Stimulated activated CD4-positive, alpha-beta T cell treated with anti-CD3 and anti-CD28 coated beads, Interleukin-15, amount 100 ng/mL, for 24 hours (primary cell): ENCODE data around the gene GTF2H1.
A peak's percentile ranks its signal among the peaks of the same experiment; 100 is the strongest.

ENCODE experiments used
- DNase-seq: peaks from one replicate; pipeline ENCODE4 v3.0.0-alpha.2; 2020

Gene GTF2H1

DNA sequence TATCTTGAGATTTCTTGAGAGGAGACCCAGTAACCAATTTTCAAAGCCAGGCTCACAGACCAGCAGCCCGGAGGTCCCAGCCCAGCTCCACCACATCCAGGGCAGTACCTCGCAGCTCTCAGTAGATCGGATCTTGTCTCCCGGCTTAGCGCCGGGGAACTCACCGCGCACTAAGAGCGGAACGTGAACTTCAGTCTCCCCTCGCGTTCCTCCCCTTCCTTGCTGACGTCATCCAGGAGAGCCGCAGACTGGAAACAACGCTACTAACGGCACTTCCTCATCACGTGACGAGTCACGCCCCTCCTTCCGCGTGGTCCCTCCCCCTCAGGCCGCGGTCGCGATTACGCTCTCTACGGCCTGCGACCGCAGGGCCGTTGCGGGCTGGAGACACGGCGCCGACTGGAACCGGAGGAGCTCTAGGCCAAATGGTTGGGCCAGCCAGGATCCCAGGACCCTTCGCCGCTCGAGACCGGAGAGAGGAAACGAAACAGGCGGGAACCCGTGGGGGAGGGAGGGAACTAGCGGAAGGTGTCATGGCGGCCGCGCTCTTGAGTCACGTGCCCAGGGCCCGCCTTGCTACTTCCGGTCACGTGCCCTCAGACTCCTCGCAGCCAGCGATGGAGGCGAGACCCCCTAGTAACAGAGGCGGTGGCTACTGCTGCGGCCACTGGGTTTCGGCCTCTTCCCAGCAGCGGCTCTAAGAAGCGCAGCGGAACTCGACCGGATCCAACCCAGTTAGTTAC lies at the start of gene GTF2H1, which contains the start of gene HPS5:
TSS of gene GTF2H1 (plus strand) at position 599 of the 743 bp plus-strand sequence. CDS start 10,508 bp downstream, outside the sequence.
TSS of gene HPS5 (minus strand) at position 172 of the 743 bp plus-strand sequence. CDS start 4,282 bp downstream, outside the sequence.
- DNase-seq = peak; percentile 95

DNA sequence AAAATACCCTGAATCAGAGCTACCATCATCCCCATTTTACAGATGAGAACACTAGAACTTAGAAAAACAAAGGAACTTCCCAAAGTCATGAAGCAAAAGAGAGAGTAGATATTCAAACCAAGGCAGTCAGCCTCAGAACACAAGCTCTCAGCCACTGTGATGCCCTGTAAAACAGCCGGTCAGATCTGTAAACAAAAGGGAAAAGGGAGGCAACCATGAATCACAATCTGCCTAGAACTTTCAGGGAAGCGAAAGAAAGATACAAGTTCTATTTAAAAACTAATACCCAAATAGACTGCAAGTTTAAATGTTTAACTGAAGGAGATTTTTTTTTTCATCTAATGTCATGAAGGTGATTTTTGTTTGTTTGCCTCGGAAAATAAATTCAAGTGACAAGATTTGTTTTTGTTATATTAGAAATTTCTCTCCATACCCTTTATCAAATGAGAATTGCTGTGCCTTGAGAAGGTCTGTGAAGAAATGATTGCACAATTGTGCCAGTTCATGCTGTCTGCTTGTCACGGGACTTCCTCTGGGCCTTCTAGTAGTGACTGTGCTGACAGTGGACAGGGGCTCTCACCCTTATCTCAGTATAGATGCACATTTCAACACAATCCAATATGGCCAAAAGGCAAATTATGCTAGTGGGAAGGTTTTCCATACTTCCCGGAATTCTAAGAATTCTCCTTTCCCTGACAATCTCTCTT lies 44.6 kb upstream of the GTF2H1 start:
- DNase-seq = no peak

DNA sequence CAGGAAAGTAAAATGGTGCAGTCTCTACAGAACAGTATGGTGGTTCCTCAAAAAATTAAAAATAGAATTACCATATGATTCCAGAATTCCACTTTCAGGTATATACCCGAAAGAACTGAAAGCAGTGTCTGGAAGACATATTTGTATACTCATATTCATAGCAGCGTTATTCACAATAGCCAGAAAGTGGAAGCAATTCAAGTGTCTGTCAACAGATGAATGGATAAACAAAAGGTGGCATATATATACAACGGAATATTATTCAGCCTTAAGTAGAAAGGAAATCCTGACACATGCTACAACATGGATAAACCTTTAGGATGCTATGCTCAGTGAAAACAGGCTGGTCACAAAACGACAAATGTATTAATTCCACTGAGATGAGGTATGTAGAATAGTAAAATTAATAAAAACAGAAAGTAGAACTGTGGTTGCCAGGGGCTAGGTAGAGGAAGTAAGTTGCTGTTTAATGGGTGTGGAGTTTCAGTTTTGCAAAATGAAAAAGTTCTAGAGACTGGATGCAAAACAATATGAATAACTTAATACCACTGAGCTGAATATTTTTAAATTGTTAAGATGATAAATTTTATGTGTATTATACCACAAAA lies 41.8 kb upstream of the GTF2H1 start:
- DNase-seq = no peak

DNA sequence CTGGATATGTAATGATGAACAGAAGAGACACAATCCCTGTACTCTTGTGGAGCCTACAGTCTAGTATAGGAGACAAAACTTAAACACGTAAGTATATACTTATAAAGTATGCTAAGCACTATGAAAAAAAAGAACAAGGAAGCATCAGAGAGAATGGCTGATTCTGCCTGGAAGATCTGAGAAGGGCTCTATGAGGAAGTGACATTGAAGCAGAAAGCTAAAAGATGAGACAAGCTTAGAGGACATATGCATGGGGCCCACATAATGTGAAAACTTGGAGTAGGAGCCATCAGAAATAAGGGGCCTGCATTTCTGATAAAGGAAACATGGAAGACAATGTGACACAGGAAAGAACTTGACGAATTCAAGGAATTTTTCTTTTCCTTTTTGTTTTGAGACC lies 39.7 kb upstream of the GTF2H1 start:
- DNase-seq = no peak

DNA sequence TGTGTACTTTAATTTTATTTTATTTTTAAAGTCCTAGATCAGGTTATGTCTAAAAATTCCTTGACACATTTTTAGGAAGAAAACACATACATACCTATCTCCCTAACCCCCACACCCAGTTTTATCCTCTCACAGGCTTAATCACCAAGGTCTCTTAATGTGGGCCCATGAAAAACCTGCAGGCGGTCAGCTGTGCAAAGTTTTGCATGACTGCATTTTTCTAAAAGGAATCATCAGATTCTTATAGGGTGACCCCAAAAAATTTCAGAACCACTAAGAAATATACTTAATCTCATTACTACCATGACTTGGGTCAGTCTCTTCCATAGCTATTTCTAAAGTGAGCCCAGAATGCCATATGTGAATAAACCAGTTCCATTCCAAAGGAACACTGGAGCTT lies 36.5 kb upstream of the GTF2H1 start:
- no peak for DNase-seq

DNA sequence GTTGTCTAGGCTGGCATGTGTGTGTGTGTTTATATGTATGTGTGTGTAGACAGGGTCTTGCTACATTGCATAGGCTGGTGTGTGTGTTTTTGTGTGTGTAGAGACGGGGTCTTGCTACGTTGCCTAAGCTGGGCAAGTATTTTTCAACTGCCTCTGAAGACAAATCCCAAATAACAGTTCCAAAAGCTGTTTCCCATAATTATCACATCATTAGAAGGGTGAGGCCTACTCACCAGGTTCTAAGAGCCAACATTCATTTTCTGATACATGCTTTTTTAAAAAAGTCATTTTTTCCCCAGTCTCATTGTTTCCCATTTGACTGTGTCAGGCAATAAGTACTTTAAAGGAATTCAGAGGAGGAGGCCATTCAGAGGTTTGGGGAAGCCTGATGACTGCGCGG lies 33.5 kb upstream of the GTF2H1 start:
- no peak for DNase-seq

DNA sequence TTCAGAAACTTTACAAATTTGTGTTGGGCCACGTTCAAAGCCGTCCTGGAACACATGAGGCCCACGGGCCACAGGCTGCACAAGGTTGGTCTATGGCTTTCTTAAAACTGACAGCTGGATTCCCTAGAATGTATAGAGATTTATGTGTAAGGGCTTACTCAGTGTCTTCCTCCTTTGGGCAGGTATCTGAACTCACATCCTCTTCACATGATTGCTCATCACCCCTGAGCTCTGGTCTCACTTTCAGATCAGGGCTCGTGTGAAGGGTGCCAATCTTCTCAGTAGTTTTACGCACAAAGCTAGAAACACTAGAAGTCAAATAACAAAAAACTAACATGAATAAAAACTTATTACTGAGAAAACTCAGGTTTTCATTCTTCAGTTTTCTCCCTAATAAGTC lies 27.5 kb upstream of the GTF2H1 start:
- no peak for DNase-seq

DNA sequence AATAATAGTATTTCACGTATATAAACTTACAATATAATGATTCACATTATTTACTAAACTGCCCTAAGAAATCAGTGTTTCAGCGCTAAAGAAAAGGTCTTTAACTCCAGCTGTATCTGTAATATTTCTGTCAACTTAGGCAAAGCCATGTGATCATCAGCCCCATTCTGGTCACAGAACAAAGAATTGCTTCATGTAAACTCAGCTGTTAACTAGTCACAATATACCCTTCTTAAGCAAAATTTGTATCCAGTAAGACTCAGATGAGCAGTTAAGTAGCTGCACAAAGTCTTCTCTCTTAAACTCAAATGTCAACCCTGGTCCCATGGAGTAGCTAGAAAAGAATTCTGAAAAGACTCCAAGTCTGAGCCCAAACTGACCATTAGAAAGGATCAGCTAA lies 27.1 kb upstream of the GTF2H1 start:
- no peak for DNase-seq

DNA sequence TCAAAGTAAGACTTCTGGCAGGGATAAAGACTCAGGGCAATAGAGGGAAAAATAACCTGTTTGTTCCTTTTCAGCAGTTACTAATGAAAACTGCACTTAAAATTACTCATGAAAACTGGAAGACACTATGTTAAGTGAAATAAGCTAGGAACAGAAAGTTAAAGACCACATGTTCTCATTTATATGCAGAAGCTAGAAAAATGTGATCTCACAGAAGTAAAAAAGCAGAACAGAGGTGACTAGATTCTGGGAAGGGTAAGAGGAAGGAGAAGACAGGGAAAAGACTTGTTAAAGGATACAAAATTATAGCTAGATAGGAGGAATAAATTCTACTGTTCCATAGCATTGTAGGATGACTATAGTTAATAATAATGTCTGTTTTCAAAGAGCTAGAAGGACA lies 22.6 kb upstream of the GTF2H1 start:
- no peak for DNase-seq

DNA sequence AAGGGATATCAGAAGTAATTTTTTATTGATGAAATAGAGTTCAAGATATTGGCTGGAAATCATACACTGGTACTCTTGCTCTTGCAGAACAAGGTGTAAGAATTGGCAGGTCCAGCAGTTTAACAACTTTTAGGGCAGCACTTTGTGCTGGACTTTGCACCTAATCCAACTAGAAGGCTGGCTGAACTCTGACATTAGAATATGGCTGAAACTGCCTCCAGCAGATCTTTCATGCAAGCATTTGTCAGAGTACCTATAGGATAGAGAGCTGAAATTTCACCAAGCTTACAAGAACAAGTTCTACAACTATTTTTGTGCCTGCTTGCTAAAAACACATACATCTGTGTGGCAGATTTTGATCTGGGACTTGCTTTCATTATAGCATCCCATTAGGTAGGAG lies 17.6 kb upstream of the GTF2H1 start:
- DNase-seq = no peak

DNA sequence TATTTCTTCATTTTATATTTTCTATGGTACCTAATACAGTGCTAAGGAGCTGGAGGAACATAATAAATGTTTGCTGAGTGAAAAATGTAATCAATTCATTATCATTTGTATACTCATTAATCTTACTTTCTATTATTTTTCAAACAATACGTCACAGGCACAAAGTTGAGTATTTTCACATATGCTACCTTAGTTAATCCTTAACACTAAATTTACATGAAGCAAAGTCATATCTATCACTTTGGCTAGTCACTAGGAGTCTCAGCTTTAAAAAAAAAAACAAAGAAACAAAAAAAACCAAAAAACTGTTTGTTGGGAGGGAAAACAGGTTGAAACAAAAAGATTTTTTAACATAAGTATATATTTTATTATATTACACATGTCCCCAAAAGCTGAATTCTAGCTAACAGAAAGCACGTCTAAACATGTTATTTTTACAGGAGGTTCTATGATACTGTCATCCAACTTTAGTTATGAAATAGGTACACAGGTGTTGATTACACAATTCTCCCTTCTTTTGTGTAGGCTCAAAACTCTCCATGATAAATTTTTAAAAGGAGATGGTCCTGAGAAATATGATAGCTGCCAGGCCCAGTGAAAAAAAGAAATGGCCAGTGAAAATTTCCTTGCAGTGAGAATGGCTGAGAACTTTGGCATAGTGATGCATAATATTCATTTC lies 14.8 kb upstream of the GTF2H1 start:
- no peak for DNase-seq

DNA sequence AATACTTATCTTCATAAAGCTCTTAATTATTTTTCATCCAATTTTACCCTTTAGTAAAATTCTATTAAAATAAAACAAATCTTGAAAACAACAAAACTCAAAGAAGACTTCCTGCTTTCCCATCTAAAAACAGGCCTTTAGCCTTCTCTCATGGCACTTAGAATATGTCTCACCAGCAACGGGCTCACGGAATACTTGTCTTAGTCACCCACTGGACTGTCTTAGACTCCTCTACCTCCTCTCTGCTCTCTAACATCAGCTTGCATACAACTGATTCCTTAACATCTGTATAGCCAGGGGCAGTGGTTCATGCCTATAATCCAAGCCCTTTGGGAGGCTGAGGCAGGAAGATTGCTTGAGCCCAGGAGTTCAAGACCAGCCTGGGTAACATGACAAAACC lies 14.1 kb upstream of the GTF2H1 start:
- DNase-seq = no peak

DNA sequence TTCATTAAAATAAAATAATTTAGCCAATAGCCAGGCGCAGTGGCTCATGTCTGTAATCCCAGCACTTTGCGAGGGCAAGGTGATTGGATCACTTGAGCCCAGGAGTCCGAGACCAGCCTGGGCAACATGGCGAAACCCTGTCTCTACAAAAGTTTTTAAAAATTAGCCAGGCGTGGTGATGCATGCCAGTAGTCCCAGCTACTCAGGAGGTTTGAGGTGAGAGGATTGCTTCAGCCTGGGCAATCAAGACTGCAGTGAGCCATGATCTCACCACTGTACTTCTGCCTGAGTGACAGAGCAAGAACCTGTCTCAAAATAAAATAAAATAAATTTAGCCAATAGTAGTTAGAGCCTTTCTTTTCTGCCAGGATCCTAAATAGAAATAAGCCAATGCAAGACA lies 12.7 kb upstream of the GTF2H1 start:
- DNase-seq = no peak

DNA sequence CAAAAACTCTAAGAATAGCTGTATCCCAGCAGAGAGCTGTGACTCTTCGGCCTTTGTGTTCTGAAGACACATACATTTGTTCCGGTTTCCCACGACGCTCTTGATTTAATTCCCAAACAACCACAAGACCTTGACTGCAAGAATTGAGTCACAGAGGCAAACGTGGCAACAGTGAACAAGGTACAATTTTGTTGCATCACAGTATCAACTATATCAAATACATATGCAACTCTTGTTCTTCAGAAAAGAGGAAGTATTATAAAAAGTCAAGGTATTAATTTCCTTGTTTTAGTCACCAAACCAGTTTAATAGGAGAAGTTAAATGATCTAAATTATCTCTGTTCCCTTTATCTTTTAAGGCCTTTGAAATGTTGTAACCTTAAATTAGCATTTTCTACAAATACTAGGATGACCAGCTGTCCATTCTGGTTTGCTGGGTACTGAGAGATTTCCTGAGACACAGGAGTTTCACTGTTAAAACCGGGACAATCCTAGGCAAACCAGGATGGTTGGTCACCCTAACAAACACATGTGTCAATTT lies 11.5 kb upstream of the GTF2H1 start:
- no peak for DNase-seq

DNA sequence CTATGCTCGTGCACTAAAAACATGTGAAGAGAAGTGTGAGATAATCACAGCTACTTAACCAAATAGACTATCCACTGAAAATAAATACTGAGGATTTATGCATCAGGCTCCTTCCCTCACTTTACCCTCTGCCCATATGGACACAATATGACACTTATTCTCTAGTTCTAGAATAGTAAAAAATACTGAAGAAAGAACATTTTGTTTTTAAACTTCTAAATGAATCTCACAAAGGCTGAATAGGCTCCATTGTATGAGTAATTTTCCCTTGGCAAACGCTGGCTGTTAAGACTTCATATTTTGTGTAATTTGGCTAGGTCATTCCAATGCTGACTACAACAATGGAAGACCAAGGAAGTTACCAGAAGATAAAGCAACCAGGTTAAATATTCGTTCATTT lies 10.4 kb upstream of the GTF2H1 start:
- DNase-seq = no peak

DNA sequence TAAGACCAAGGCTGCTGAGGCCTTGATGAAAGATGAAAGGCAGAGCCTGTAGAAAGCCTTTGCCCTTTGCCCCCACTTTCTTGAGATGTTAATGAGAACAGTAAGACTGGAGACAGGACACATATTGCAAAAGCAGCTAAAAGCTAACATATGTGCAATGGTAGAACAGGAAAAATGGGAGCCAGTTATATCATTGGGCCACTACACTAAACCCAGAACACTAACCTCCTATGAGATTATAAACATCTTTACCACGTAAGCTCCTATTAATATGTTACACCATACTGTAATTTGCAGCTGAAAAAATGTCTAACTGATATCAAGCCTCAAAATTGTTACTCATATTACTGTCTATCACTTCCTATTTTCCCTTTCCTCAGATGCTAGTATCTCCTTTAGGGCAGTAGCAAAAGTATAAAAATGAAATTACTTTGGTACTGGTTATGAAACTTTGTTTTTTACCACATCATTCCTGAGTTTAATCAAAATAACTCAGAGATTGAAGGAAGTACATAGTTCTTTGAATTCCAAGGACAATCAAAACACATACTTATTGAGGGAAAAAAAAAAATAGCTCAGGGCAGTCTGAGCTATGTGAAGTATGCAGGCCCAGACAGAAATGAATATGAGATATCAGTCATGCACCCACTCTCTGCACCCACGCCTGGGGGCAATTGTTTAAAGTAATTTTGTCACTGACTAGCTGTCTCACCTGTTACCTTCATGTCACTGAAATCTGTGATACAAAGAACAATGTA lies 9.5 kb upstream of the GTF2H1 start:
- DNase-seq = no peak

DNA sequence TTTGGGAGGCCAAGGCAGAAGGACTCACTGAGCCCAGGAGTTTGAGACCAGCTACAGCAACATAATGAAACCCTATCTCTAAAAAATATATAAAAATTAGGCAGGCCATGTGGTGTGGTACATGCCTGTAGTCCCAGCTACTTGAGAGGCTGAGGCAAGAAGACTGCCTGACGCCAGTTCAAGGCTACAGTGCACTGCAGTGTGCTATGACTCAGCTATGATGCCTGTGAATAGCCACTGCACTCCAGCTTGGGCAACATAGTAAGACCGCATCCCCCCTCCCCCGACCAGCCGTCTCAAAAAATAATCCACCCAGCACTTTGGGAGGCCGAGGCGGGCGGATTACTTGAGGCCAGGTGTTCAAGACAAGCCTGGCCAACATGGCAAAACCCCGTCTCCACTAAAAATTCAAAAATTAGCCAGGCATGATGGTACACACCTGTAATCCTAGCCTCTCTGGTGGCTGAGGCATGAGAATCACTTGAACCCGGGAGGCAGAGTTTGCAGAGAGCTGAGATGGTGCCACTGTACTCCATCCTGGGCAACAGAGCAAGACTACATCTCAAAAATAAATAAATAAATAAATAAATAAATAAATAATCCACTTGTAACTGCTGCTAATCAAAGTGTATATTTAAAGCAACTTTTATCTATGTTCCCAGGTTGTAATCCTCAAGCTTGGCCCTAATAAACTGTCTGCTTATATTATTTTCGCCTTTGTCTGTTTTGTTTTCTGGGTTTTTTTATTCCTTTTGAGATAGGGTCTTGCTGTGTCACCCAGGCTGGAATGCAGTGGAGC lies 8.2 kb upstream of the GTF2H1 start:
- DNase-seq = no peak

DNA sequence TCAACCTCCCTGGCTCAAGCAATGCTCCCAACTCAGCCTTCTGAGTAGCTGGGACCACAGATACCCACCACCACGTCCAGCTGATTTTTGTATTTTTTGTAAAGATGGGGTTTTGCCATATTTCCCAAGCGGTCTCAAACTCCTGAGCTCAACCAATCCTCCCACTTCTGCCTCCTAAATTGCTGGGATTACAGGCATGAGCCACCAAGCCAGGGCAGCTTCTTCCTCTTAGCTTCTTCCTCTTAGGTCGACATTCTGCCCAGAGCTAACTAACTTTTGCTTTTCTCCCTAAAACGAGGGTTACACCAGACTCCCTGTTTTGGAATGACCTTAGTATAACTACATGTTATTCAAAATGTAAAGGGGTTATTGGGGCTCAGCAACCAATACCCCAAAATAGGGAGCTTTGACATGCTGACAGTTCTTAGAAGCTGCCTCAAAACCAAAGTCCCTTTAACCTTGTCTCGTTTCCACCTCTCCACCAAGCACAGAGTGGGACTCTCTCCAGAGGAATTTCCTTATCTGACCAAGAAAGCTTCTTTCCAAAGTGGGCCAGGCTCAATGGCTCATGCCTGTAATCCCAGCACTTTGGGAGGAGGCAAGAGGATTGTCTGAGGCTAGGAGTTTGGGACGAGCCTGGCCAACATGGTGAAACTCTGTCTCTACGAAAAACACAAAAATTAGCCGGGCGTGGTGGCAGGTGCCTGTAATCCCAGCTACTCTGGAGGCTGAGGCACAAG lies 7.4 kb upstream of the GTF2H1 start:
- no peak for DNase-seq

DNA sequence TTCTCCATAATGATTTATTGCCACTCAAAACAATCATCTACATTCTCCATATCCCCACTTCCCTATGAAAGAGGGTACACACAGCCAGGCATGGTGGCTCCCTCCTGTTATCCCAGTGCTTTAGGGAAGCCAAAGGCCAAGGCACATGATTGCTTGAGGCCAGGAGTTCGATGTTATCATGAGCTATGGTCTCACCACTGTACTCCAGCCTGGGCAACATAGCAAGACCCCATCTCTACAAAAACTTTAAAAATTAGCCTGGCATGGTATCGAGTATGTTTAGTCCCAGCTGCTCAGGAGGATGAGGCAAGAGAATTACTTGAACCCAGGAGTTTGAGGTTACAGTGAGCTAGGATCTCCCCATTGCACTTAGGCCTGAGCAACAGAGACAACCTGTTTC lies 6.5 kb upstream of the GTF2H1 start:
- no peak for DNase-seq

DNA sequence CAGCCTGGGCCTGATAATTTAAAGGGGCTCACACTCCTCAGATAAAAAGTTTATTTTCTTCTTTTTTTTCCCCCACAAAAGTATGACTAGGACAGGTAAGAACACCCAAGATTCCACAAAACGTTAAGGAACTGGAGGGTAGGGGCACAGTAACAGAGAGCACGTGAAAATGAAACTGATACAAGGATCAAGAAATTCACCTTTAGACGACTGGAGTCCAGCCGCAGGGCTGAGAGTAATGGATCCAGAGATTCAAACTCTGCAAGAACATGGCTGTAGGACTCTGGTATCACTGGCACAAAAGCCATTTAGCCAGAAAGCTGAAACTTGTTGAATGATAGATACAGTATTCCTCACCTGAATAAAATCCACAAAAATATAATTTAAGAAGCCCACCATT lies 4.8 kb upstream of the GTF2H1 start:
- no peak for DNase-seq

DNA sequence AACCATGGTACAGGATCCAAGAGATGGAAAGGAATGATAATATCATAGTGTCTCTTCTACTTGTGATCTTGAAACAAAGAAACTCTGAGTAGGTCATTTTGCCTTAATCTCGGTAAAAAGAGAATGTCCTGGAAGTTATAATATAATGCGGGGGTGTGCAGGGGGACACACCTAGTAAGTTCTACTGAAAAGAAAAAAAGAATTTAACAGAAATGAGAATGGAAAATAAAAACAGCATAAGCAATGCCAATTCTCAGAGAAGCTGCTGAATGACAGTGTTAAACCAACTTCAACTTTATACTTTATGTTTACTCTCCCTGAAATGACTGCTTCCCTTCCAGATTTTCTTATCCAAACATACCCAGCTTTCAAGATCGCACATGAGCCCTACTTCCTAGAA lies 2.5 kb upstream of the GTF2H1 start:
- no peak for DNase-seq
